Islet precursor cell (in vitro differentiated cells): ENCODE data around the gene PPP1R36.
A peak's percentile ranks its signal among the peaks of the same experiment; 100 is the strongest.
"Not testable (repeated sequence)": the region's sequence is repeated elsewhere in the genome, so short reads cannot be mapped to it uniquely, and the experiment has no call there.

ENCODE experiments used
- DNase-seq: peaks from one replicate; pipeline ENCODE4 v3.0.0-alpha.2; 2018

PPP1R36 gene

DNA sequence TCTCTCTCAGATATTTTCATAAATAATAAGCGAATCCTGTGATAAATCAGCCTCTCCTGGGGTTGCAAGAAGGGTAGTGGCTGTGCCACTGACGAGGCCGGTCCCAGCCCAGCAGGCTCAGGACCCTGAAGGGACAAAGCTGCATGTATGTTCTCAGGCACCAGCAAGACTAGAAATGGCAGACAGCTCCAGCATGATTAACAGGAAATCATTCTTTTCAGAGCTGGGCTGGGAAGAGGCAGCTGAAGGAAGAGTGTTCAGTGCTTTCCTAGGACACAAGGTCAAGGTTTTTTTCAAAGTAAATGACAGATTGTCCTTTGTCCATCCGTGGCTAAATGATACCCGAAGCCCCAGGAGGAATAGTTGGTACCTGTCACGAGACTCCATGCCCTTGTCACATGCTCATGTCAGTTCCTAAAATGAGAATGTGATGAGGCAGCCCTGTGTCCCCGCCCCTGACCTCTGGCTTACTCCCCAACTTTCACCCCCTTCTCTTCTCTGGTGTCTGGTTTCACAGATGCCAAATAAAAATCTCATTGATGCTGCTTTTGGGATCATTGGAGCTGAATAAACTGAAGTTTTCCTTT lies 65.1 kb downstream of the PPP1R36 start:
- no peak for DNase-seq

- DNase-seq, result not testable (repeated sequence)
These were observed 68.2 kb downstream of the PPP1R36 start for GRCh38 chr14:64617872-64618408.

- DNase-seq, result no peak
These were observed 71.1 kb downstream of the PPP1R36 start for GRCh38 chr14:64620910-64621309.

DNA sequence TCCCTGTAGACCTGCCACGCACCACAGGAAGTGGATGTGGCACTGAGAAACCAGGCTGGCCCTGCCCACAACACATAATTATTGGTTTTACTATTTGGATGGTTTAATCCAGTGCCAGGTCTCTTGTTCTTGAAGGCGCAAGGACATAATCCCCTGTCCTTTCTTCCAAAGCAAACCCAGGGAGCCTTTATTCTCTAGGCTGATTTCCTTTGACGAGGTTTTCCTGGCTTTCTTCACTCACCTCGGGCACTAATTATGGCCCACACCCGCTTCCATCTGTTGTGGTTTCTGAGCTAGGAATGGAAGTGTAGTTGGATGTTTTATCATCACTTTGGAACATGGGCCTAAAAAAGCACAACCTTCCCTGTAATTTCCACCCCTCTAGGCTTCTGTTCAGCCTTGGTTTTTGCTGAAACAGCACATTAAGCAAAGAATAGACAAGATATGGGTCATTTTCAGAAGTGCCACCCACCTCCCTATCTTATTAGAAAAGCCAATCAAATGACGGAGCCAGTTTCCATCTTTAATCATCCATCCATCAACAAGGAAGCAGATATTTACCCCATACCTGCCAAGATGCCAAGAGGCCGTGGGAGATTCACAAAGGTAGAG lies 73.9 kb downstream of the PPP1R36 start:
- DNase-seq, result peak; percentile 14

DNA sequence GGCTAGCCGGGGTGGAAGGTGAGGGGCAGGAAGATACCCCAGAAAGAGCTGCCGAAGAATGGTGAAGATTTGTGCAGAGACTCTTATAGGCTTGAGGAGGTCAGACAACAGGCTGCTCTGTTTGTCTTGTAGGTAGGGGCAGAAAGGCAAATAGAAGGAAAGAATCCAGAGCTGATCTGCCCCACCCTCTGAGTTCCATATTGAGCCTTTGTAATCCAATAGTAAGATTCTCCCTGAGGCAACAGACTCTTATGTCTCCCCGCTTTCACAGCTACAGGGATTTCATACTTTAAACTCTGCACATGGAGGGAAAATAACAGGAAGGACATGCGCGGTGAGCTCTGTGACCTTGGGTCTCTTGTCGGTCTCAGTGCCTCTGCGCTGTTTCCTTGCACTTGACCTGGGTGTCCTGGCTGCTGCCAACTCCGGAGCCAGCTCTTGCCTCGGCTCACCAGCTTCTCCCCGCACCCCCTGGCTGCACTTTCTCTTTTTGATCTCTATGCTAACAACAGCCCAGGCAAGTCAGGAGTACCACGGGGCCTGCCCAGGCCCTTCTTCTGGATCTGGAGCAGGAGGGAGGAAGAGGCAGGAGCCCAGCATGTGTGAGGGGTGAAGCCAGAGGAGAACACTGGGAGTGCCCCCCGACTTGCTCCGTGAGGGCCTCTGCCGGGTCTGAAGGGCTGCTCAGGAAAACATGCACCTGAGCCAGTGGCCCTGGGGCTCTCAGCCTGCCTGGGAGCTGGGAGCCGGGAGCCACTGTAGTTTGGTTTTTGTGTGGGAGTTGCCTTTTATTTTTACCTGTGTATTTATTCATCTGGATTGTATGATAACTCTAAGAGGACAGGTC lies 75.8 kb downstream of the PPP1R36 start:
- DNase-seq, result peak; percentile 50

DNA sequence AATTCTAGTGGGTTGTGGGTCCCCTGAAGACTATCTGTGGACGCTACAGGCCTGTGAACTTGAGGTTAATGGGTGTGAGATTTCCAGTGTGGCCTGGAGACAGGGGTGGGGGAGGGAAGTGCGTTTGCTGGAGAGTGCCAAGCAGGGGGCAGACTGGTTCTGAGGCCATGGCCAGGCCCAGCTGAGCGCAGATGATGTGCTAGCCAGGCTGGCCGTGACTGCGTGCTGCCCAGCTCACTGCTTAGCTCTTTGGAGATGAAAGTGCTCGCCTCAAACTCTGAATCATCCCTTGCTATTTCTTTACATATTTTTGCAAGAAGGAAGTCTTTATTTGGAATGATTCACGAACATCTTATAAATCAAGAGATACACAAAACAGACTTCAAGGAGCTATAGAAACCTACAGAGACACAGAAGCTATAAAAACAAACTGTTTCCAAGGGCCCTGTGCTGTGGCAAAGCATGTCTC lies 79.2 kb downstream of the PPP1R36 start:
- peak; percentile 52 for DNase-seq

DNA sequence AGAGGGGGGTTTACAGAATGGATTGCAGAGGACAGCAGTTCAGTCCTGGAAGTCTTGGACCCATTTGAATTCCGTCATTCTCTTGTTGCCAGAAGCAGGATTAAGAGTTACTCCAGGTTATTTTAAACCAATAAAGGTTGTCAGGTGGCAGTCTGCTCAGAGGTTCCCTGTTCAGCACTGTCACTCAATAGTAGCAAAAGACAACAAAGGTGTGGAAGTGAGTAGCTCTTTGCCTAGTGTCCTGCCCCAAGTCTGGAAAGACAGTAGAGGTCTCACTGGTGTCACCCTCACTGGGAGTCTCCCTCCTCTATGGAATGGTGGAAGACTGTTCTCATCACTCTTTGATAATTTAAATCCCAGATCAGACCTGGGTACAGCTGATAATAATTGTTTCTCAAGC lies 81.0 kb downstream of the PPP1R36 start:
- DNase-seq, result no peak

GRCh38 chr14:64631222-64631621 lies 81.5 kb downstream of the PPP1R36 start:
- peak; percentile 0 for DNase-seq

DNA sequence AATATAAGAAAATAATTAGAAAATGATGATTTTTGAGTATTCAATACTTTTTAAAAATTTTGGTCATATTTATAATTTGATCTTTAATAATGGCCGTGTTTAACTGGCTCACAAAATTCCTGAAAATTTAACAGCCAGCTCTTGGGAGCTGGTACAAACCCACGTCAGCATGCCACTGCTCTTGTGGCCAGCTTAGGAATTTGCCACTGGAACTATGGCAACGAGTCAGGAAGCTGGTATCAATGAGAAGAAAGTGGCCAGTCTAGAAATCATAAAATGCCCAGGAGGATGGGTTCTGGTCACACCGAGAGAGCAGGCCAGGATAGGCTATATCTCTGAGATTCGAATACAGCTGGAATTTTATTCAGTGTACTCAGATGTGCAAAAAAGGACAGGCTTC lies 82.3 kb downstream of the PPP1R36 start:
- DNase-seq, result no peak

DNA sequence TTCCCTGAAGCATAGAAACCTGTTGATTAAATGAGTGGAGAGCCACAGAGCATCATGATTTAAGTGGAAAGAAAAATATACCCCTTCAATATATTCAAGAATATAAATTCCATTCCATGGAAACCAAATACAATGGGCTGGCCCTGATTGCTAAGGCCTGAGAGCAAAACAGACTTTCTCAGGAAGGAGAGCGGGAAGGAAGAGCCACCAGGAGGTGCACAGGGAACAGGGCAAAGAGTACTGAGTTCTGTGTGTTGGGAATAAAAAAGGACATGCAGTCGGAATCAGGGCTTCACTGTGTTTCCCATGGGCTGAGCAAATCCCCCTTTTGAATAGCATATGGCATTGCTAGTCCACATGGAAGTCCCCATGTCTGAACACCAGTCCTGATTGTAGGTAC lies 84.8 kb downstream of the PPP1R36 start:
- no peak for DNase-seq

DNA sequence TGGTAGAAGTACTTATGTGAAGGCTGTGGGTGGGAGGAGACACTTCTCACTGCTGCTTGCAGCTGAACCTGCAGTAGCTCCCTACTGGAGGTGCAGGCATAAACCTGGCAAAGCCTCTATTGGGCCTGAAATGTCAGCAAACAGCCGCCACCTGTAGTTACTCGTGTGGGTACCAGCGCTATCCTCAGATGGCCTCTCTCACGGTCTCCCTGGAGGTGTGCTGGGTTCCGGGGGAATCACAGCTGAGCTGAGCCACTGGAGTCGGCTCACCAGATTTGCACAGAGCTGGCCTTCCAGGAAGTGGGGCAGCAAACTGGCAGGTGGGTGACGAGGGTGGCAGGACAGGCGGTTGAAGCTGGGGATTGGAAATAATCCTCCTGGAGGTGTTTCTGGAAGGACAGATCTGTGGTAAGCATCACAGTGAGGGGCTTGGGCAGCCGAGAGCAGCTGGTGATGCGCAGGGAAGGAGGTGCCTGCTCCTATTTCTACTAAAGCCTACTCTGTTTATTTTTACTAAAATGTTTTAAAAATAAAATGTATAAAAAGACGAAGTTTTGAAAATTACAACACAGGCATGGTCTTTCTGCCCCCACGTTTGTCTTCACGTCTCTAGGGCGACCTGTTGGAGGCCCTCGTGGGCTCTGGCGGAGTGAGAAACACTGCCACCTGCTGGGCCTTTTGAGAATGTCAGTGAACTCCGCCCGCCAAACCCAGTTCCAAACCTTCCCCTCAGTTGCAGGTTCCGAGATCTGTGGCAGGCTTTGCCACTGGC lies 86.6 kb downstream of the PPP1R36 start:
- peak; percentile 91 for DNase-seq

- no peak for DNase-seq
These were observed 87.2 kb downstream of the PPP1R36 start for GRCh38 chr14:64636980-64637429.

- DNase-seq, result peak; percentile 34
These were observed 88.1 kb downstream of the PPP1R36 start for GRCh38 chr14:64637735-64638473.

DNA sequence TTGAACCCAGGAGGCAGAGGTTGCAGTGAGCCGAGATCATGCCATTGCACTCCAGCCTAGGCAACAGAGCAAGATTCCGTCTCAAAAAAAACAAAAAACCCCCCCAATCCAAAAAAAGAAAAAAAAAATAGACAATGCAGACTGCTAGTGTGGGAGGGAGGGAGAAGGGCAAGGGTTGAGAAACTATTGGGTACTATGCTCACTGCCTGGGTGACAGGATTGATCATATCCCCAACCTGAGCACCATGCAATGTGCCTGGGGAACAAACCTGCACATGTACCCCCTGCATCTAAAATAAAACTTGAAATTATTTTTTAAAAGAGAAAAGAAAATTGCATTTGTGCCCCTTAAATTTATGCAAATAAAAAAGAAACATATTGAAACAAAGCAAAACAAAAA lies 88.9 kb downstream of the PPP1R36 start:
- DNase-seq, result no peak
